H4 (cell line): ENCODE data around the gene NRROS. TPM values are rescaled to one million over a fixed set of nuclear protein-coding genes. Genes with fewer than 3 reads are reported as not detected.

Experiments
- DNase-seq: peaks from one replicate; pipeline ENCODE4 v3.0.0-alpha.2; 2015; ENCODE audit warnings: low spot score
- total RNA-seq: library from RNA; depleted of rRNA; stranded (reverse); fragments of >200 nt; shearing (Covaris generic); gene quantifications from 2 replicates; pipeline ENCODE4 v1.2.3, GENCODE V29; 2014

The NRROS gene
- total RNA-seq, 1 experiment from 2014 or later = 0.02 TPM

DNA sequence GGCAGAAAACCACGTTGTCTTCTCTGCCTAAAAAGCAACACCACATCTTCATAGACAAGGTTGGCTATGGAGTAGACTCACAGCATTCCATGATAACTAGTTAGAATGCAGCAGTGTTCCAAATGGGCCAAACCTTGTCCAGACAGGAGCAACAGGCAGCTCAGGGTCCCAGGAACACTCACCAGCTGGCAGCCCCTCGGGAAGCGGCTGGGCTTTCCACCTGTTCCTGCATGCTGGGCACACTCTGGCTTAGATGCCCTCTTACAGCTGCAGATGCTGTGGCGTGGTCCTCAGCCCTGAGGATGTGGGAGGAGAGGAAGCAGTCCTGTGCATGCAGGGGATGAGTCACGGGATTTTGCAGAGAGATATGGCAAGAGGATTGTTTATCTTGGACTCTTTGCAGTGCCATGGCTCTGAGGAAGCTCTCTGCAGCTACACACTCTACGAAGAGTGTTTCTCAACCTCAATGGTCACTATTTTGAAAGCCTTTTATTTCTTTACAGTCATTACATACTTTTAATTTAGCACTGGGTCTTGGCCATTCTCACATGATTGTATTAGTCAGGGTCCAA, 11.3 kb downstream of the NRROS start:
- DNase-seq = peak; percentile 90

GRCh38 chr3:196651819-196652218, 12.3 kb downstream of the NRROS start:
- DNase-seq = no peak

- DNase-seq = no peak
Measured at GRCh38 chr3:196652961-196653795, 13.7 kb downstream of the NRROS start.

DNA sequence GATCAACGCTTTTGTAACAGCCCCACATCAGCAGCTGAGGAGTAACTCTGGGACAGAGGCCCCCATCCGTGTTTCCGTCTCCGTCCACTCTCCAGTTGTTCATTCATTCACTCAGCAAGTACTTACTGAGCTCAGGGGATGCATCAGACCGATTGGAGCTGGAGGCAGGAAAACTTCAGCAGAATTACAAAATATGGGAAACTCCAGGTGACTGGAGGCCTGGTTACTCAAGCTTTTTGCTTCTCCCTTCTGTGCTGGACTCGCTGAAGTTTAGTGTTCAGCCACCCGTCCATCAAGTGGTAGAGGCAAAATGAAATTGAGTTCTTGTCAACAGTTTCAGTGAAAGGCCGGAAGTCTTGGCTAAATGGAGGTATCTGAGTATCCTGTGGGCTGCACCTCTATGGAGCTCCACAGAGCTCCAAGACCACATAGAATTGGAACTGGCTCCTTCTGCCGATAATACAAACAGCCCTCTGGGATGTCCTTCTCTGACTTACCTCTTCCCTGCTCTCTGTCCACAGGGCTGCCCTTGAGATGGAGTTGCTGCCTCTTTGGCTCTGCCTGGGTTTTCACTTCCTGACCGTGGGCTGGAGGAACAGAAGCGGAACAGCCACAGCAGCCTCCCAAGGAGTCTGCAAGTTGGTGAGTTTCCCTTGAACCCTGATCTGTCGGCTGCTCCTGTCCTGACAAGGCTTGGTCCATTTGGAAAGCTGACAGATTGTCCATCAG, 14.7 kb downstream of the NRROS start:
- DNase-seq = no peak

DNA sequence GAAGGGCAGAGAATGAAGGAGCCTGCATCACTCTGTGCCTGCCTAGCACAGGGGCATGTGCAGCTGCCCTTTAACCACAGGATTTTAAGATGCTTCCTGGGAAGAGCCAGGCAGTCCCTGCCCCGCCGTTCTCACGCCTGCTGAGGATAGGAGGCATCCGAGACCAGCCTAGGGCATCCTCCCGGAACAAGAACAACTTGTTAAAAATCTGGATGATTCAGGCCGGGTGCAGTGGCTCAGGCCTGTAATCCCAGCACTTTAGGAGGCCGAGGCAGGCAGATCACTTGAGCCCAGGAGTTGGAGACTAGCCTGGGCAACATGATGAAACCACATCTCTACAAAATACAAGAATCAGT, 15.2 kb downstream of the NRROS start:
- DNase-seq = no peak

DNA sequence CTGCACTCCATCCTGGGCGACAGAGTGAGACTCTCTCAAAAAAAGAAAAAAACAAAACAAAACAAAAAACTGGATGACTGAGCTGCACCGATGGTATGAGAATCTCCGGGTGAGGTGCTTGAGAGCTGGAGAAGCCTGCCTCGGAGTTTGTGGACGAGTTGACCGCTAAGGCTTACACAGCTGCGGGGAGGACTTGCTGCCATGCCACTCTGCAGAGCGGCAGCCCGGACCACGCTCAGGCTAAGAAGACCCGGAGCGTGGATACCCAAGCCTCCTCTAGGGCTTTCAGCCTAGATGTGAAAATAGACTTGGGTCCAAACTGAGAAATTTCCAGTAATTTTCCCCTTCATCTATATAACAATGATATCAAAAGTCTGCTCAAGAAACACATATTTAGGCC, 16.0 kb downstream of the NRROS start:
- no peak for DNase-seq

GRCh38 chr3:196656213-196656612, 16.7 kb downstream of the NRROS start:
- no peak for DNase-seq

- no peak for DNase-seq
Measured at GRCh38 chr3:196659901-196660351, 20.4 kb downstream of the NRROS start.

GRCh38 chr3:196660381-196661166, 21.1 kb downstream of the NRROS start:
- DNase-seq = no peak

DNA sequence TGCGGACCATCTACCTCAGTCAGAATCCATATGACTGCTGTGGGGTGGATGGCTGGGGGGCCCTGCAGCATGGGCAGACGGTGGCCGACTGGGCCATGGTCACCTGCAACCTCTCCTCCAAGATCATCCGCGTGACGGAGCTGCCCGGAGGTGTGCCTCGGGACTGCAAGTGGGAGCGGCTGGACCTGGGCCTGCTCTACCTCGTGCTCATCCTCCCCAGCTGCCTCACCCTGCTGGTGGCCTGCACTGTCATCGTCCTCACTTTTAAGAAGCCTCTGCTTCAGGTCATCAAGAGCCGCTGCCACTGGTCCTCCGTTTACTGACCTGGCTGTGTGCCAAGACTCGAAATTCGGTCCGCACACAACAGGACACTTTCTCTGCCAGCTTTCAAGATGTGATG, 21.9 kb downstream of the NRROS start:
- DNase-seq = no peak

GRCh38 chr3:196662033-196662432, 22.5 kb downstream of the NRROS start:
- no peak for DNase-seq

DNA sequence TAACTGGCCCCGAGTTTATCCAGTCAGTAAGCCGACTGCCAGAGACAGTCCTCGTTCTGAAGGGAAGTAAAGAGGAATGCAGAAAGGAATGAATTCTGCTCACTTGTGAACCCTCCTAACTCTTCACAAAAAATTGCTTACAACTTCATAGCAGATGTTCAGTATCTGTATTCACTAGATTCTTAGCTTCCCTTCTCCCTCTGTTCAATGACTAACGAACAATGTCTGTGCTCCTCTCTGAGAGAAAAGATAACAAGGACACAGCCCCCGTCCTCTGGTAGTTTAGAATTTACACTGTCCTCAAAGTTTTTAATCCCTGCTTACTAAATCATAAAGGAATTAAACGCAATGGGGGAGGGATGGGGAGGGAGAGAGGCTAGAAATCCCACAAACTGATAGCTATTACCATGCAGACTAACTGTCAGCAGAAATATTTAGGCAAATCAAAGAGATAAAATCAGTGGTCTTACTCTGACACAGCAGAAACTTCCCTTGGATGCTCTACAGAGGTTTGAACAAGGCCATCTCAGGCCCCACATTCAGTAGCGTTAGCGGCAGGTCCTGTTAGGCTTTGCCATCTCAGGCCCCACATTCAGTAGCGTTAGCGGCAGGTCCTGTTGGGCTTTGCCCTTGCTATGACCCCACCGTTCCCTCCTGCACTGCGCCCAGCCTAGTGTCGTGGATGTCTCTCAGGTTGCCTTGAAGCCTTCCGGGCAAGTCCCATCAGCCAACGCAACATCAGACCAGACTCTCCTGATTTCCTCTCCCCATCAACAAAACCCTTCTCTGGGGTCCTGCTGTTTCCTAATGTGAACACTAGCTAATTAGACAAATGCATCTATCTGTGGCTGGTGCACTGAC, 23.4 kb downstream of the NRROS start:
- DNase-seq = no peak

DNA sequence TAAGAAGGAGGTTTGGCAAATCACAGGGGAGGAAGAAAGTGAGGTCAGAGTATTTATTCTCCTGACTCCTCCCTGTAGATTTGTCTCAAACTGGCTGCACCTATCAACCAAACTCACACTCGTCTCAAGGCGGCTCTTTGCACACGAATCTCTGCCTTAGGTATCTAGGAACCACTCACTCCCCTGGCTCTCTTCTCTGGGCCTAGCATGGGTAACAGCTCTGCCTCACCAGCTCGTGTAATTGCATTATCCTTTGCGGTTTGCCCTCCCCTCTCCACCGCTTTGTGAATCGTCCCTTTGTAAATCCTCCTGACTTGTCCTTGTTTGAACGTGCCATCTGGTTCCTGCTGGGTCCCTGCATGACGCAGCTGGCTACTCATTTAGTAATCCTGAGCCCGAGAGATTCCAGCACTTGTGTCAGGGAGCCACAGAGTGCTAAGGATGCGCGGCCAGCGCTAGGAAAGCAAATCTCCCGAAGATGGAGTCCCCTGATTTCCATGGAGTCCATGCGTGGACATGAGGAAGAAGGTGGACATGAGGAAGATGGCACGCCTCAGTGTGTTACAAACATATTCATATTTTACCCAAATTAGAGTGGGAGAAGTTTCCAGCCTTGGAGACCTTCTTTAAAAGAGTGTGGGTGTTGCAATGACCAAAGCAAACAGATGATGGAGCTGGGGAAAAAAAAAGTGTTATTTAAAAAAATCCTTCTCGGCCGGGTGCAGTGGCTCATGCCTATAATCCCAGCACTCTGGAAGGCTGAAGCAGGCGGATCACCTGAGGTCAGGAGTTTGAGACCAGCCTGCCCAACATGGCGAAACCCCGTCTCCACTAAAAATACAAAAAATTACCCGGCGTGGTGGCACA, 26.7 kb downstream of the NRROS start:
- DNase-seq = peak; percentile 96

DNA sequence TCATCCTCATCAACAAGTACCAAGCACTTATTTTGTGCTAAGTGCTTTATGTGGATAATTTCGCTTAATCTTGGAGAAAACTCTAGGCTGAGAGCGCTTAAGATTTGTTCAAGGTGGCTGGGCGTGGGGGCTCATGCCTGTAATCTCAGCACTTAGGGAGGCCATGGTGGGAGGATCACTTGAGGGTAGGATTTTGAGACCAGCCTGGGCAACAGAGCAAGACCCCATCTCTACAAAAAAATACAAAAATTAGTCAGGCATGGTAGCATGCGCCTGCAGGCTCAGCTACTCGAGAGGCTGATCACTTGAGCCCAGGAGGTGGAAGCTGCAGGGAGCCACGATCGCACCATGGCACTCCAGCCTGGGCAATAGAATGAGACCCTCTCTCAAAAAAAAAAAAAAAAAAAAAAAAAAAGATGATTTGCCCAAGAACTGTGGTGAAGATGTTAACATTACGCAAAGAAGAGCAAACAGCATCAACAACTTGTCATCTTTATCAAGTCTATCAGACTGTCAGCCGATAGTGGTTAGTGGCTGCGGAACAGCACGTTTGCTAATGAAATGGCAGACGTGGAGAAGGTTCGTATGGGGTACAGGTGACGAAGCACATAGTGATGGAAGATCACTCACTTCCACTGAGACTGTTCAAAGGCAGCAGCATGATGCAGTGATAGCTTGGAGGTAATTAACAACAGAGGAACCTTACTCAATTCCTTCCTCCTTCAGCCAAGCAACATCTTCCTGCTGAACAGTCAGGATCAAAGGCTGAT, 27.7 kb downstream of the NRROS start:
- DNase-seq = no peak

GRCh38 chr3:196670339-196670738, 30.8 kb downstream of the NRROS start:
- no peak for DNase-seq

- no peak for DNase-seq
Measured at GRCh38 chr3:196673632-196674031, 34.1 kb downstream of the NRROS start.

GRCh38 chr3:196677353-196677752, 37.9 kb downstream of the NRROS start:
- no peak for DNase-seq

GRCh38 chr3:196677931-196678330, 38.4 kb downstream of the NRROS start:
- no peak for DNase-seq
